GM19328 (cell line): Measurements from ENCODE around the gene RARRES1.
"Not testable (repeated sequence)": the region's sequence is repeated elsewhere in the genome, so short reads cannot be mapped to it uniquely, and the experiment has no call there.

Experiments
- ATAC-seq: cut with Tn5 transposase; IDR thresholded peaks from one replicate; pipeline ENCODE4 v1.9.1; 2021; ENCODE audit warnings: mild to moderate bottlenecking, moderate library complexity; ENCODE audit not compliant: unreplicated experiment

Gene RARRES1

DNA sequence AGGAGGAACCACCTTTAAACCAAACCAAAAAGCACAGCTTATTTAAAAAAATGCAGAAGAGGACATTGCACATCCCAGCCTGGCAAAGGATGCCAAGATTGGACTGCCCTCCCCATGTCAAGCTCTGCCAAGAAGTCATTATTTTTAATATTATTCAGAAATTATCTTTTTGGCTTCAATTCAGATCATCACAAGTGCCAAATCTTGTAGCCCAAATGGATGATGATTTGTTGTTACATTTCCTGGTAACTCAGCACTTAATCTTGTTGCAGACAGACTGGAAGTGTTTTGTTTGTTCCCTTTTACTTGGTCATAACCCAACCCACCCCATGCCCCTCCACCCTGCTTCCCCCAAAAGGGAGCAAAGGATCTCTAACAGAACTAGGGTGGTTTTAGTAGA is 31.7 kb downstream of the RARRES1 start:
- ATAC-seq = no peak

- no peak for ATAC-seq
These were observed 35.6 kb downstream of the RARRES1 start for GRCh38 chr3:158696618-158697017.

- ATAC-seq = not testable (repeated sequence)
These were observed 38.3 kb downstream of the RARRES1 start for GRCh38 chr3:158693866-158694456.

DNA sequence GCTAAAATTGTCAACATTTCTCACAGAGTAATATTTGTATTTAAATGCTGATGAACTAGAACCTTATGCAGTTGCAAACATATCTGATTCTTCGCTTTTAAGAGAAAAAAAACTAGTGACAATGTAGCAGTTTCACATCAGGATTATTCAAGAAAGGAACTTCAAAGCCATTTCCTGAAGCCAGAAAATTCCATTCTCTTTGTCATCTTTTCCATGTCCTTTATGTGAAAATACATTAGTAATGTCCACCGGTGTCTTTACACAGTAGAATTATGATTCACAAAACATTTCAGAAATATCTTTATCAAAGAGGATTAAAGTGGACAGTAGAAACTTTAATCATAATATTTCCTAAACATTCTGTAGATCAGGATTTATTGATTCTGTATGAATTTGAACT is 47.1 kb downstream of the RARRES1 start:
- no peak for ATAC-seq

- ATAC-seq = no peak
These were observed 48.9 kb downstream of the RARRES1 start for GRCh38 chr3:158683230-158683962.

GRCh38 chr3:158680861-158681260 is 51.4 kb downstream of the RARRES1 start:
- no peak for ATAC-seq

- ATAC-seq = no peak
These were observed 52.7 kb downstream of the RARRES1 start for GRCh38 chr3:158679547-158680000.

GRCh38 chr3:158678687-158679086 is 53.6 kb downstream of the RARRES1 start:
- ATAC-seq = no peak

GRCh38 chr3:158672215-158673176 is 59.8 kb downstream of the RARRES1 start, which contains the start of gene LXN:
LXN (minus strand) TSS chr3:158672648; CDS start chr3:158672478, 170 bp downstream.
- ATAC-seq = peak; percentile 100

- no peak for ATAC-seq
These were observed 60.4 kb downstream of the RARRES1 start for GRCh38 chr3:158671821-158672214.

- ATAC-seq = no peak
These were observed 63.8 kb downstream of the RARRES1 start for GRCh38 chr3:158668506-158668905.

DNA sequence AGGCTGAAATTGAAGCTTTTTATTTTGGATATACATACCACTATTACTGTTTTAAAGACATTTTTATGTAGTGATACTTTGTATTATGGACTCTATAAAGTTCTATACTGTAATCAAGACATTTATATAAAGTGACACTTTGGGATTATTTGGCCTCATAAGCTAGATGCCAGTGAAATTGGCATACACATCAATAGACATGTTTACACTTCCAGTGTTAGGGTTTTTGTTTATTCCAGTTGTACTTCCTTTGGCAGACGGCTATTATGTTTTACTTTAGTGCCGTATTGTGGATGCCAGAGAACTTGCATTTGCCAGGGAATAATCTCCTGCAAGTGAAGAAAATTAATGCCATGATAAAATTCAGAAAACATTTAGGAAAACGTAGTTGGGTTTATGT is 65.8 kb downstream of the RARRES1 start:
- no peak for ATAC-seq

- no peak for ATAC-seq
These were observed 68.4 kb downstream of the RARRES1 start for GRCh38 chr3:158663832-158664231.

GRCh38 chr3:158663246-158663645 is 69.0 kb downstream of the RARRES1 start:
- ATAC-seq = no peak

GRCh38 chr3:158660711-158661110 is 71.5 kb downstream of the RARRES1 start:
- ATAC-seq = no peak

DNA sequence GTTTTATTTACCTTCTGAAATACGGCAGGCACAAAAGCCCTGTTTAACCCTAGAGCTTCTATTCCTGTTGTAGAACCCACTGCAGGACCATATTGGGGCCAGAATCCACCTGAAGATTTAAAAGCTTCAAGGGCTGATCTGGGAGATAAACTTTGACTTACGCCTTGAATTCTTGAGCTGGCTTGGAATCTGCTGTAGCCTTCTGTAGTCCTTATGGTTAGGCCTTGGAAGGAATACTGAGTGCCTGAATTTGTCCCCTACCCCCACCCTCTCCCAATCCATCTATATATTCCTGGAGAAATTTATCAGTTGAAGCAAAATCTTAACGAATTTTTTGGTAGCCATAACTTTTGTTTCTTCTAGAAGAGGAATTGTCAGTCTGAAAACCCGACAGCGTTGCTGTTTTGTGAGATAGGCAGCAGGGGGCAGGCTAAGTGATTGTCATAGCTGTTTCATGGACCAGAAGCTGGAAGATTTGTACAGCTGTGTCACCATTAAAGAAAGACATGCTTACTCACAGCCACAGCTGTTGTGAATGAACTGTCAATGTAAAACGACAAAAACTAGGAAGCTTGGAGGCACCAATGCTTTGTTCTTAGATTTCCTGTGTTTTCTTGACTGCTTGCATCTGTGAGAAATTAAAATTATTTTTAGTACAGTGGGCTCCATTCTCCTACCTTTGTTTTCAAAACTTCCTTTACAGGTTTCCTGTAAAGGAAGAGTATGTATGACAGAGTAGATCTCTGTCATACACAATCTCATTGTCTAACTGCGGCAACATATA is 72.6 kb downstream of the RARRES1 start:
- ATAC-seq = peak; percentile 76

DNA sequence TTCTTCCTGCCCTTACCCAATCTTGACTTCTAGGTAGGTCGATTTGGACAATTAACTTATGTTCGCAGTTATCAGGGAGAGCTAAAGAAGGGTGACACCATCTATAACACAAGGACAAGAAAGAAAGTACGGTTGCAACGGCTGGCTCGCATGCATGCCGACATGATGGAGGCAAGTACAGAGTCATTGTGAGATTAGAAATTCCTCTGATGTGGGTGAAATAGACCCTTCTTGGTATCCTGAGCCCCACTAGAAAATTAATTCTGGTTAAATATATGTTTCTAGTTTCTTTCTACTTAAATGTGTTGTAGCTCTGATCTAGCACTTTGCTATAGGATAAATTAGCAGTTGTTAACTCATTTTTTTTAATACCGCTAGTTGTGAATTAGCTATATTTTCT is 73.4 kb downstream of the RARRES1 start:
- ATAC-seq = no peak

DNA sequence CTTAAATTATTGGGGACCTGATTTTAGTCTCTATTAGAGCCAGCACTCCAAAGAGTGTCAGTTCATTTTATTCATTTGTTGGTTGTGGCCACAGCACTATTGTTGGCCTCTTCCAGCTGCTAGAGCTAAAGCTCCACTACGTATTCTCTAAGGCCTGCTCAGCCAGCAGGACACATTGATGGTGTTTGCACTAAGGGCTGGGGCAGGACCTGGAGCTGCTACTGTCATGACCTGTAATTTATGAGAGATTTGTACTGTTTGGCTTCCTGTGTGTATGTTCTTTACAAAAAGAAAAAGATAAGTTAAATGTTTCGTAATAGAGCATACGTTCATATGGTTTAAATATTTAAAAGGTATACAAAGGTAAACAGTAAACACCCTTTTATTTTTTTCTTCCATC is 79.8 kb downstream of the RARRES1 start:
- ATAC-seq = no peak

DNA sequence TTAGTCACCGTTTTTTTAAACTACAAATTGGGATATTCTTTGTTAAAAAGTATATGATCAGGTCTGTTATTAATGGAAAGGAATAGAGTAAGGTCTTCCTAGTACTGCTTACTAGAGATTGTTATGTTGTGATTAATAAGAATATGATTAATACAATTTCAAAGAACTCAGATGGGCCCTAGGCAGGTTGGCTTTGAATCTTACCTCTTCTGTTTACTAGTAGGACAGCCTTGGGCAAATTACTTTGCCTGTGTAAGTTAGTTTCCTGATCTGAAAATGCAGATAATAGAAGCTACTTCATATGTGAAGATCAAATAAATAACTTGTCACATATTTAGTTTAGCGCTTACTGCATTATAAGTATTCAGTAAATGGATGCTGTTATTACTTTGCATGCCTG is 81.1 kb downstream of the RARRES1 start:
- ATAC-seq = no peak

DNA sequence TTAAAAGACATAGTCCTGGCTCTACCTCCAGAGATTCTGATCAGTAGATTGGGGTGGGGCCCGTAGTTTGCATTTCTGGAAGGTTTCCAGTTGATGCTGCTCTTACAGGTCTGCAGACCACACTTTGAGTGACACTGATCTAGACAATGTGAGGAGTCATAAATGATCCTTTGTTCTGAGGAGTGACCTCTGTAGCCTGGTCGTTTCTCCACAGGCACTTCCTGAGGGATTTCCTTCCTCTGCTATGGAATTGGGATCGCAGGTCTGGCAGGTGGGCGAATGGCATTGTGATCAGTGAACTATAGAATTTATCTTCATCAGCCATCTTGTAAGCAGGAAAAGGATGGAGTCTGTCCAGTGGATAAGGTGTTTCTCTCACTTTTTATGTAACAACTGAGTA is 82.5 kb downstream of the RARRES1 start:
- no peak for ATAC-seq
